PC-9 (cell line): Measurements from ENCODE around the gene EHMT1. TPM values are rescaled to one million over a fixed set of nuclear protein-coding genes. Genes with fewer than 3 reads are reported as not detected.

Experiments
- BruUV-seq: library from RNA; stranded (reverse); fragments of 400-500 nt; replicated peaks from 2 replicates; lab custom pipeline; 2021; lab: Mats Ljungman, UMichigan
- CTCF ChIA-PET: fragments of 300-600 bp; sonication (Branson Sonifier 250); formaldehyde crosslinking; loops from one replicate; lab custom pipeline; 2022; ENCODE audit warnings: antibody characterized with exemption; lab: Charles Lee
- POLR2A ChIA-PET: fragments of 300-600 bp; sonication (Branson Sonifier 250); formaldehyde crosslinking; loops from one replicate; lab custom pipeline; 2022; ENCODE audit warnings: antibody characterized with exemption; ENCODE audit not compliant: unreplicated experiment; lab: Charles Lee
- DNase-seq, 2 experiments: peaks; one replicate each; pipeline versions ENCODE4 v3.0.0 to v3.0.0-alpha.2; 2015 to 2022; ENCODE audit warnings: mixed read lengths in 1 of 2
- H2AFZ ChIP-seq: fragments of 200-600 bp; sonication (generic); 2 replicates; pipeline ENCODE4 v1.8.1; 2017; ENCODE audit warnings: antibody characterized with exemption
- H3F3A ChIP-seq: fragments of 200-600 bp; sonication (generic); 2 replicates; pipeline ENCODE4 v1.8.1; 2017; ENCODE audit warnings: antibody characterized with exemption, mild to moderate bottlenecking, low read depth; ENCODE audit not compliant: insufficient read depth
- H3K27ac ChIP-seq: fragments of 200-600 bp; sonication (generic); 2 replicates; pipeline ENCODE4 v1.6.1; 2016; ENCODE audit warnings: mixed run types
- H3K27me3 ChIP-seq: fragments of 200-600 bp; sonication (generic); 2 replicates; pipeline ENCODE4 v1.6.1; 2016; ENCODE audit warnings: low read depth, mixed run types; ENCODE audit not compliant: insufficient read depth
- H3K36me3 ChIP-seq: fragments of 200-600 bp; sonication (generic); 2 replicates; pipeline ENCODE4 v1.6.1; 2016; ENCODE audit warnings: low read depth, mixed run types
- H3K4me1 ChIP-seq: fragments of 200-600 bp; sonication (generic); replicated peaks from 2 replicates; pipeline ENCODE4 v1.6.1; 2016; ENCODE audit warnings: mixed run types; ENCODE audit not compliant: insufficient read depth
- H3K4me2 ChIP-seq: fragments of 200-600 bp; sonication (generic); 2 replicates; pipeline ENCODE4 v1.6.1; 2017; ENCODE audit warnings: mixed run types
- H3K4me3 ChIP-seq: fragments of 200-600 bp; sonication (generic); 2 replicates; pipeline ENCODE4 v1.6.1; 2016; ENCODE audit warnings: mixed run types
- H3K79me2 ChIP-seq: fragments of 200-600 bp; sonication (generic); 2 replicates; pipeline ENCODE4 v1.6.1; 2017; ENCODE audit warnings: low read depth, mixed run types
- H3K9me2 ChIP-seq: fragments of 200-600 bp; sonication (generic); 2 replicates; pipeline ENCODE4 v1.8.1; 2017; ENCODE audit warnings: mild to moderate bottlenecking; ENCODE audit not compliant: insufficient read depth
- H3K9me3 ChIP-seq: fragments of 200-600 bp; sonication (generic); 2 replicates; pipeline ENCODE4 v1.8.1; 2016; ENCODE audit warnings: low read depth; ENCODE audit not compliant: insufficient read depth
- H4K20me1 ChIP-seq: fragments of 200-600 bp; sonication (generic); 2 replicates; pipeline ENCODE4 v1.8.1; 2017; ENCODE audit not compliant: insufficient read depth
- EZH2 ChIP-seq: fragments of 200-600 bp; sonication (generic); IDR thresholded peaks from 2 replicates; pipeline ENCODE4 v1.8.0; 2017; ENCODE audit warnings: antibody characterized with exemption, low read depth
- intact Hi-C: fragments of 100-400 bp; cut with micrococcal nuclease; formaldehyde crosslinking; loops from one replicate; pipeline ENCODE4 v1.10.0; 2022; ENCODE audit not compliant: unreplicated experiment
- total RNA-seq: library from RNA; stranded (reverse); gene quantifications from 2 replicates; pipeline ENCODE4 v1.2.3, GENCODE V29; 2021
- TF ChIP-seq, protein P1 (sequence below): fragments of 200-600 bp; sonication (generic); conservative IDR thresholded peaks from 2 replicates; pipeline ENCODE4 v1.6.1; 2017; ENCODE audit warnings: mixed run types, antibody characterized with exemption, mild to moderate bottlenecking, moderate library complexity

Gene EHMT1
- total RNA-seq, 1 experiment from 2014 or later: 116 TPM

DNA sequence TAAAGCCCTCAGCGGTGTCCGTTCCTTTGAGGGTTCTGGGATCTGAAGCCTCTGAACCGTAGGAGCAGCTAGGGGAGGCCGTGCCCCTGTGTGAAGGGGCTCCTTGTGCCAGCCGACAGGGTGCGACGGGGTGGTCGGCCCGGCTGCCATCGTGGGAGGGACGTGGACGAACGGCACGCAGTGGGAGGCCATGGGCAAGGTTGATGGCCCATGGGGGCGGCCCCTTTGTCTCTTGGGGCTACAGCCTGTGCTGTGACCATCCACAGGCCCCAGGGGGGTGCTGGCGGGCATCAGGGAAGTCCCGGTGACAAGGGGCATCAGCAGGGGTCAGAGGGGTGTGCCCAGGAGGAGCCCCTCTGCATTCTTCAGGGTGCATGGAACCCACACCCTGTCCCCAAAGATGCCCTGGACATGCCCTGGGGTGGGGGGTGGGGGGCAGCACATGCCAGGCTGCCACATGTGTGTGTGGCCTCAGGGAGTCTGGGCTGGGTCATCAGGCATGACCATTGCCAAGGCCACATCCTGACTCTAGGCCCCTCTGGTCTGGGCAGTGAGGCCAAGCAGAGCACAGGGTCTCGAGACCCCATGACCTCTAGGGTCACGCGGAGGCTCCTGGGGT, 209.2 kb downstream of the EHMT1 start:
- BruUV-seq: no TSS peak
- intact Hi-C loops: no loop called here
- Histone ChIP-seq H3F3A (no peaks in the 10 kb centered on the region), H3K27me3 (no peaks in the 10 kb centered on the region), H3K36me3 (no peaks in the 10 kb centered on the region), H3K4me3 (no peak overlapping the region), H3K79me2 (no peaks in the 10 kb centered on the region), H3K4me1 (no peaks in the 10 kb centered on the region), H4K20me1 (no peaks in the 10 kb centered on the region; the same call in none of the 2 replicates), H3K27ac (no peak overlapping the region), H3K9me3 (no peaks in the 10 kb centered on the region), H3K4me2 (no peak overlapping the region), H3K9me2 (no peaks in the 10 kb centered on the region), H2AFZ (no peak overlapping the region)
- TF ChIP-seq, protein P1, sequence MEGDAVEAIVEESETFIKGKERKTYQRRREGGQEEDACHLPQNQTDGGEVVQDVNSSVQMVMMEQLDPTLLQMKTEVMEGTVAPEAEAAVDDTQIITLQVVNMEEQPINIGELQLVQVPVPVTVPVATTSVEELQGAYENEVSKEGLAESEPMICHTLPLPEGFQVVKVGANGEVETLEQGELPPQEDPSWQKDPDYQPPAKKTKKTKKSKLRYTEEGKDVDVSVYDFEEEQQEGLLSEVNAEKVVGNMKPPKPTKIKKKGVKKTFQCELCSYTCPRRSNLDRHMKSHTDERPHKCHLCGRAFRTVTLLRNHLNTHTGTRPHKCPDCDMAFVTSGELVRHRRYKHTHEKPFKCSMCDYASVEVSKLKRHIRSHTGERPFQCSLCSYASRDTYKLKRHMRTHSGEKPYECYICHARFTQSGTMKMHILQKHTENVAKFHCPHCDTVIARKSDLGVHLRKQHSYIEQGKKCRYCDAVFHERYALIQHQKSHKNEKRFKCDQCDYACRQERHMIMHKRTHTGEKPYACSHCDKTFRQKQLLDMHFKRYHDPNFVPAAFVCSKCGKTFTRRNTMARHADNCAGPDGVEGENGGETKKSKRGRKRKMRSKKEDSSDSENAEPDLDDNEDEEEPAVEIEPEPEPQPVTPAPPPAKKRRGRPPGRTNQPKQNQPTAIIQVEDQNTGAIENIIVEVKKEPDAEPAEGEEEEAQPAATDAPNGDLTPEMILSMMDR: no peak
- no peak for TF ChIP-seq EZH2
- no peak for DNase-seq
- ChIA-PET CTCF (no interaction called here), POLR2A (no interaction called here)

DNA sequence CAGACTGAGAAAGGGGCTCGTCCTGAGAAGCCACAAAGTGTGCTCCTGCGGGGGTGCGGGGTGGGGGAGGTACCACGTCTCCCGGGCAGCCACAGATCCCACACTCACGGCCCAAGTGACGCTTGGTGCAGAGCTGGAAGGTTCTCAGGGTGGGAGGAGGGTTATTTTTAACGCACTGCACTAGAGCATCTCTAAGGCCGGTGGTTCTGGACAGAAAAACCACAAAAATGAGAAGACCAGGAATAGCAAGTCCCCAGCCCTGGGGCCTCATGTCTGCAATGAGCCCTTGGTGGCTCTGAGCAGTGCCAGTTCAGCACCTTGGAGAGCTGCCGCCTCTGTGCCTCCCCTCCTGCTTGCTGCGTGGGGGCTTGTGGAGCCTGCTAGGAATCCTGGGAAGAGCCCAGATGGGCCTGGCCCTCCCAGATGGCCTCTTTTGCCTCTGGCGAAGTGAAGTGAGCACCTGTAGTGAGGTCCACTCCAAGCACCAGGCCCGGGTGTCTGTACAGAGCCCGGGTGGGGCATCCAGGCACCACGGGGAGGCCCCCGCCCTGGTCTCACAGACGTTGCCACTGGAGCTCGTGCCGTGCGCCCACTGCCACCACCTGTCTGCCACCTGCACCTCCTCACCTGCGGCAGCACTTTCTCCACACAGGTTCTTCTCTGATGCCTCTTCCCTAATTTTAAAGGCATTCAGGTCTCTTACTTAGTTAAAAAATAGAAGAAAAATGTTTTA, 209.9 kb downstream of the EHMT1 start:
- no peaks in the 10 kb centered on the region for H3K36me3 ChIP-seq
- no peaks in the 10 kb centered on the region; the same call in none of the 2 replicates for H4K20me1 ChIP-seq
- no peaks in the 10 kb centered on the region for H3K9me2 ChIP-seq
- no peaks in the 10 kb centered on the region for H3K27me3 ChIP-seq
- peak in 1 of 2 experiments; percentile 8 for DNase-seq
- H3K4me3 ChIP-seq: no peak overlapping the region
- no peak overlapping the region for H2AFZ ChIP-seq
- POLR2A ChIA-PET: no interaction called here
- H3K4me2 ChIP-seq: no peak overlapping the region
- no peaks in the 10 kb centered on the region for H3K9me3 ChIP-seq
- H3K79me2 ChIP-seq: no peaks in the 10 kb centered on the region
- intact Hi-C loops: no loop called here
- CTCF ChIA-PET: no interaction called here
- no peaks in the 10 kb centered on the region for H3K4me1 ChIP-seq
- TF ChIP-seq, protein P1: no peak
- TF ChIP-seq EZH2: no peak
- BruUV-seq: no TSS peak
- H3K27ac ChIP-seq: no peak overlapping the region
- H3F3A ChIP-seq: no peaks in the 10 kb centered on the region

DNA sequence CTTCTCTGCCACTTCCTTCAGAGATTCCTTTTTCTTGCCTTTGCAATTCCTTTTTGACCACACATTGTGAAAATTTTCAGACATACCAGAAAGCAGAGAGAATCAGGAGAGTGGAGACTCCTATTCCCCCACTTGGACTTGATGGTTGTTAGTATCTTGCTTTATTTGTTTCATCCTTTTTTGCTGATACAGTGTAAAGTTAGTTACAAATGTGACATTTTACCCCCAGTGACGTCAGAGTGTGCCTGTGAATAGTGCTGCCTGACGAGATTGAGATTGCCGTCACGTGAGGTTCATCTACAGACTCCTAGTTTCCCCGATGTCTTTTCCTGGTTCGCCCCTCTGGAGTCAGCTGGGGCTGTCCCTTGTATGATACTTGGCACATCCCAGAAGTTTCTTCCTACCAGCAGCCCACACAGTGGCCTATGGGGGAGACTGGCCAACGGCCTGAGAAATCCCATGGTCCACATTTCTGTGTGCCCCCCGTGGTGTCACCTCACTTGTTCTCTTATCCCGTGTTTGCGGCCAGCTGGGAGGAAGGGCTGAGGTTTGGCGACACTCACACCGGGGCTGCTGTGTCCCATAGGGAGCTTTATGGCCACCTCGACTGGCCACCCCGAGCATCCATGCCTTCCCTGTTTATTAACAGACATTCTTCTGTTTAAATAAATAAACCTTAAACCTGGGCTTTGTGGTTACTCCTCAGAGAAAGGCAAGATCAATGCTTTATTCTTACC, 210.6 kb downstream of the EHMT1 start:
- no peak overlapping the region for H3K27ac ChIP-seq
- no peaks in the 10 kb centered on the region for H3K9me2 ChIP-seq
- H3K4me1 ChIP-seq: no peaks in the 10 kb centered on the region
- ChIA-PET CTCF (no interaction called here), POLR2A (no interaction called here)
- H3K27me3 ChIP-seq: no peaks in the 10 kb centered on the region
- TF ChIP-seq, protein P1: no peak
- TF ChIP-seq EZH2: no peak
- no peak for DNase-seq
- no peaks in the 10 kb centered on the region for H3F3A ChIP-seq
- no peaks in the 10 kb centered on the region for H3K79me2 ChIP-seq
- no TSS peak for BruUV-seq
- no peak overlapping the region for H3K4me3 ChIP-seq
- no peaks in the 10 kb centered on the region; the same call in none of the 2 replicates for H4K20me1 ChIP-seq
- H2AFZ ChIP-seq: no peak overlapping the region
- H3K4me2 ChIP-seq: no peak overlapping the region
- no peaks in the 10 kb centered on the region for H3K9me3 ChIP-seq
- no peaks in the 10 kb centered on the region for H3K36me3 ChIP-seq
- intact Hi-C loops: no loop called here
